GM12875 (cell line): ENCODE results near the gene ITPR1.

Experiments
- H3K4me3 ChIP-seq: one replicate; pipeline ENCODE4 v1.5.1; 2011; ENCODE audit warnings: low read depth, low read length, control low read depth
- TF ChIP-seq, protein P1 (sequence below): IDR thresholded peaks from 2 replicates; pipeline ENCODE4 v1.5.1; 2011; ENCODE audit warnings: low read depth, mild to moderate bottlenecking, control low read depth, inconsistent platforms, low read length, moderate library complexity, borderline replicate concordance; ENCODE audit not compliant: insufficient read depth

ITPR1 gene

DNA sequence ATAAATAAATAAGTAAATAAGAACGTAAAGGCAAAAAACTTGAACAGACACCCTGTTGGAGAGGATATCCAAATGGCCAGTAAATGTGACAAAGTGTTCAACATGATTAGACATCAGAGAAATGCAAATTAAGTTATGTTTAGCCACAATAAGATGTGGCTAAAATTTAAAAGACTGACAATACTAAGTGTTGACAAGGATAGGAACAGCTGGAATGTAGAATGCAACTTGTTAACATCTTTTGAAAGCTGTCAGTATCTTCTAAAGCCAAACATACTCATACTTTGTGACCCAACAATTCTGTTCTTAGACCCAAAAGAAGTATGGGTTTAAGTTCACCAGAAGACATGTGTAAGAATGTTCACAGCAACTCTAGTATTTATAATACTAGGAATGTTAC, 197.1 kb downstream of the ITPR1 start:
- no peak overlapping the region for H3K4me3 ChIP-seq
- TF ChIP-seq, protein P1, sequence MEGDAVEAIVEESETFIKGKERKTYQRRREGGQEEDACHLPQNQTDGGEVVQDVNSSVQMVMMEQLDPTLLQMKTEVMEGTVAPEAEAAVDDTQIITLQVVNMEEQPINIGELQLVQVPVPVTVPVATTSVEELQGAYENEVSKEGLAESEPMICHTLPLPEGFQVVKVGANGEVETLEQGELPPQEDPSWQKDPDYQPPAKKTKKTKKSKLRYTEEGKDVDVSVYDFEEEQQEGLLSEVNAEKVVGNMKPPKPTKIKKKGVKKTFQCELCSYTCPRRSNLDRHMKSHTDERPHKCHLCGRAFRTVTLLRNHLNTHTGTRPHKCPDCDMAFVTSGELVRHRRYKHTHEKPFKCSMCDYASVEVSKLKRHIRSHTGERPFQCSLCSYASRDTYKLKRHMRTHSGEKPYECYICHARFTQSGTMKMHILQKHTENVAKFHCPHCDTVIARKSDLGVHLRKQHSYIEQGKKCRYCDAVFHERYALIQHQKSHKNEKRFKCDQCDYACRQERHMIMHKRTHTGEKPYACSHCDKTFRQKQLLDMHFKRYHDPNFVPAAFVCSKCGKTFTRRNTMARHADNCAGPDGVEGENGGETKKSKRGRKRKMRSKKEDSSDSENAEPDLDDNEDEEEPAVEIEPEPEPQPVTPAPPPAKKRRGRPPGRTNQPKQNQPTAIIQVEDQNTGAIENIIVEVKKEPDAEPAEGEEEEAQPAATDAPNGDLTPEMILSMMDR: no peak

DNA sequence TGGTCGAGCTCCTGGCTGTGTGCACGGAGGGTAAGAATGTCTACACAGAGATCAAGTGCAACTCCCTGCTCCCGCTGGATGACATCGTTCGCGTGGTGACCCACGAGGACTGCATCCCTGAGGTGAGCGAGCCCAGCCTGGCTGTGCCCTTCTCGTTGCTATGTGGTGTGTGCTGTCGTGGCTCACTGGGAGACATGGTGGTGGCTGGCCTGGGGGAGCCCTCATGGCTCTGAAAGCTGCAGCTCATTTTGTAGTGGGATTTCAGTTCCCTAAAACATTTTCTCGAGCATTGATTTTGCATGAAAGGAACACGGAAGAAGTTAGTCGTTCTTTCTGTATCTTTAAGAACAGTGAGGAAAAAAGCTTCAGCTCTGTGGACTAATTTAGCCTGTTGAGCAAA, 200.5 kb downstream of the ITPR1 start:
- no peak overlapping the region for H3K4me3 ChIP-seq
- TF ChIP-seq, protein P1: no peak

DNA sequence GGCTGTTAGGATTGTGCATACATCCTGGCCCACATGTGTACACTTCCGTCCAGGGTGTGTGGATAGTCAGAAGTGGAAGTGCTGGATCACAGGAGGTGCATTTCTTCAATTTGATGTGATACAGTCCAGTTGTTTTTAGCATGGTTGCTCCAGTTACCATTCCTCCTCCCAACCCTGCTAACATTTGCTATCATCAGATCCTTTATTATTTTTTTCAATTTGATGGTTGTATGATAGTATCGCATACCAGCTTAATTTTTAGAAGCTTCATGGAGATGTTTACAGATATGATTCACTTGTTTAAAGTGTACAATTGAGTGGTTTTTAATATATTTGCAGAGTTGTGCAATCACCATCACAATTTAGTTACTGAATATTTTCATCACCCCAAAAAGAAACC, 202.7 kb downstream of the ITPR1 start:
- TF ChIP-seq, protein P1: no peak
- H3K4me3 ChIP-seq: no peak overlapping the region

DNA sequence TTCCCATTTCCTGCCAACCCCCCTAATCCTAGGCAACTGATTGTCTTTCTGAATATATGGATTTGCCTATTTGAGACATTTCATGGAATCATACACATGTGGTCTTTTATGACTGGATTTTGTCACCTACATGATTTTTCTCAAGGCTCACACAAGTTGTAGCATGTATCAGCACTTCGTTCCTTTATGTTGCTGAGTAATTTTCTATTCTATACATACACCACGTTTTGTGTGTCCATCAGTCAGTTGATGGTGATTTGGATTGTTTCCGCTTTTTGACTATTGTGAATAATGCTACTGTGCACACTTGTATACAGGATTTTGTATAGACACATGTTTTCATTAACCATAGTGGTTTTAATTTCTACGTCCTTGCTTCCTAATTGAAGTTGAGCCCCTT, 203.1 kb downstream of the ITPR1 start:
- H3K4me3 ChIP-seq: no peak overlapping the region
- TF ChIP-seq, protein P1: no peak

DNA sequence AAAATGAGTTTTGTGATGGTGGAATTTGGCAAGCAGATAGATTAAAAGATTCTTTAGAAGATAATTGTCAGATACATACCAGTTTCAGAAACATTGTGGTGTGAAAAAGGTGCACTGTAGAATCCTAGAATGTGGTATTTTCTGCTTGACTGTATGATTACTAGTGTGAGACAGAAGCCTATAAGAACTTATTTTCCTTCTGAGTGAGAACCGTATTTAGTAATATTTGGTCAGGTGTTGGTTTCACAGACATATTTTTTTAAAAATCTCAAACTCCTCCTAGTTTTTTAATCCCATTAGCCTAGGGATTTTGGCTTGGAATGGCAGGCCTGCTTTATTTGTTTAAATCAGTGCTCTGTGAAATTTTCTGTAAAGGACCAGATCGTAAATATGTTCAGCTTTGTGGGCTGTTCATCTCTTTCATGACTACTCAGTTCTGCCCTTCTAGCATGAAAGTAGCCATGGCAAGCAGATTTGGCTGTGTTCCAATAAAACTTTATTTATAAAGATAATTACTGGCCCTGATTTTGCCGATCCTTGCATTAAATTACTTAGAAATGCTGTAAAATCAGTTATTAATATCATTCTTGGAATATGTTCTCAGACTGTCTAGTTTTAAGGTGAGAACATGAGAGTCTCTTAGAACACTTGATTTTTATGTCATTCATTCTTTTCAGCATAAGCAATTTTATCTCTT, 205.1 kb downstream of the ITPR1 start:
- TF ChIP-seq, protein P1: no peak
- H3K4me3 ChIP-seq: no peak overlapping the region

DNA sequence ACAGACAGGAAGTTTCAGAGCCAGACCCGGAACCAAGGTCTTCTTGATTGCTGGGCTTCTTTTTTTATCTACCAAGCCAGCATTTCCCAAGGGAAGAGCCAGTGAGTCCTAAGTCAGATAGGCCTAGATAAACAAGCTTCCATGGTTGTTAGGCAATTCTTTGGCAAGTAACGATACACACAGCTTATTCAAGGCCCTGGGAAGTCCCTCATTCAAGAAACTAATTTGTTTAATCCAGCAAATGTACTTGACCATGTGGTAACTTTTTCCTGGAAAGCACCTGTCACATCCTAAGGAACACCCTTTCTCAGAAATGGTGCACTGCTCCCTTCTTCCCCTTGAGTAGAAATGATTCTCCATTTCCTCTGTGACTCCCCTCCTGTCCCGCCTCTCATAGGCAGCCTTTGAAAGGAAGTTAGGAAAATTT, 209.9 kb downstream of the ITPR1 start:
- no peak overlapping the region for H3K4me3 ChIP-seq
- TF ChIP-seq, protein P1: no peak

DNA sequence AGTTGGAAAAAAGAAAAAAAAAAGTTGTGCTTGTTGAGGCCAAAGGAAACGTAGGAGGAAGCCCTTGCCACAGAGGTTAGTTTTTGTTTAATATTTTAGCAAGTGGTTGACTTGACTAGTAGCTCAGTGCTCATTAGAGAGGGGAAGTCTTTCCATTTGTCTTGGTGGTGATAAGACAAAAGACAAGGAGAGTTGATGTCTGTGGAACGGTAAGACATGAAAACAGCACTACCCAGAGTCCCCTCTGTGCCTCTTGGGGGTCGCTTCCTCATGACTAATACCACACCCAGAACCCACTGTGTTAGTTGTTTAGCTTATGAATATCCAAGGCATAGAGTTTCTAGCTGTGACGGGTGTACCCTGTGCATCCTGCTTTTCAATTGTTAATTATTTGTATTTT, 211.4 kb downstream of the ITPR1 start:
- no peak overlapping the region for H3K4me3 ChIP-seq
- TF ChIP-seq, protein P1: no peak
